ENCODE results near the gene CACNA1D.
"Not testable (repeated sequence)": the region's sequence is repeated elsewhere in the genome, so short reads cannot be mapped to it uniquely, and the experiment has no call there.

The CACNA1D gene

DNA sequence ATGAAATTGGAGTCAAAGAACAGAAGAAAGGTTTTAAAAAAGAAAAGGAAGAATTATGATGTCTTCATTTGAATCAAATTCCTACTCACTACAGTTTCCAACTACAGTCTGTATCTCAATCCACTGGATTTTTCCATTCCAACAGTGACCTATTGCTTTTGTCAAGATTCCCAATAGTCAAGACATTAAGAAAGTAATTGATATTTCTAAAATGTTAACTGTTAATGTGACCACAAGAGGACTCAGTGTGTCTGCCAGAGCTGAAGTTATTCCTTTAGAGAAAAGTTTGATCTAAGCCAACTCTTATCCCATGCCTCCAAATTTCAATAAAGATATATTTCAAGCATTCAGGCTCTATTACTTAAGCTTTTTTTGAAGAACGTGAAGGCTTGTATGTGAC is 163.2 kb downstream of the CACNA1D start:
- H3K27me3 ChIP-seq (ENCODE audit: control insufficient read depth, insufficient read depth, low read length): no peaks in the 10 kb centered on the region
- H3K9me3 ChIP-seq (ENCODE audit: control insufficient read depth, insufficient read depth, low read depth, low read length): 0 out of 2 replicates have a peak, but pooled peaks cover 4% of the 10 kb centered on the region
- H3K4me3 ChIP-seq (ENCODE audit: low read depth, low read length): no peak overlapping the region

DNA sequence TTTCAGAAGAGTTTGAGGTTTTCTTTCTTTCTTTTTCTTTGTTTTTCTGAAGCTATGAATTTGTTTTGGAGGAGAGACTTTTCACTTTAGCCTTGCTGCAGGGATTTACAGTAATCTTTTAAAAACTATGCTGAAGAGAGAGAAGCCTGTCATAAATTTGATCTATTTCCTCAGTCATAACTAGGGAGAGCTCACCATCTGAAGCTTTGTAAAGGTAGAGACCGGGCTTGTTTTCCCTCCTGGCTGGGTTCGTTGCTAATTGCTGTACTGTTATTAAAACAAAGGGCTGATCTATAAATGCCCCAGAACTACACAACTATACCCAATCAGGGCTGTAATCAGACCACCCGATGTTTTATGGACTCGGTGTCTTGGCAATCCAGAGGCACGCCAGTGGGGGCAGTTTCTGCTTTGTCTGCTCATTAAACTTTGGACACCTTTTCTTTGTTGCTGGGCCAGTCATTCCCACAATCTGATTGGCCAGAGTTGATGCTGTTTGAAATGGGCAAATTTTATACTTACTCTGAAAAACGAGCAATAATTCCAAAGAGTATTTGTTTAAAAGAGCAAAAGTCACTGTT is 164.3 kb downstream of the CACNA1D start:
- Histone ChIP-seq H3K27me3 (ENCODE audit: control insufficient read depth, insufficient read depth, low read length) (no peaks in the 10 kb centered on the region), H3K27ac (ENCODE audit: low read depth, low read length) (no peak overlapping the region), H3K4me3 (ENCODE audit: low read depth, low read length) (no peak overlapping the region), H3K4me1 (ENCODE audit: control insufficient read depth, insufficient read depth, low read length) (no peaks in the 10 kb centered on the region), H3K36me3 (ENCODE audit: control insufficient read depth, insufficient read depth, low read length) (no peaks in the 10 kb centered on the region), H3K9me3 (ENCODE audit: control insufficient read depth, insufficient read depth, low read depth, low read length) (no peaks in the 10 kb centered on the region), H3K9ac (ENCODE audit: low read length) (no peak overlapping the region)

More for the DNA sequence above, 163.2 kb downstream of the CACNA1D start:
- no peak overlapping the region for H3K27ac ChIP-seq (ENCODE audit: low read depth, low read length)
- no peaks in the 10 kb centered on the region for H3K4me1 ChIP-seq (ENCODE audit: control insufficient read depth, insufficient read depth, low read length)
- H3K9ac ChIP-seq (ENCODE audit: low read length): no peak overlapping the region
- no peaks in the 10 kb centered on the region for H3K36me3 ChIP-seq (ENCODE audit: control insufficient read depth, insufficient read depth, low read length)

DNA sequence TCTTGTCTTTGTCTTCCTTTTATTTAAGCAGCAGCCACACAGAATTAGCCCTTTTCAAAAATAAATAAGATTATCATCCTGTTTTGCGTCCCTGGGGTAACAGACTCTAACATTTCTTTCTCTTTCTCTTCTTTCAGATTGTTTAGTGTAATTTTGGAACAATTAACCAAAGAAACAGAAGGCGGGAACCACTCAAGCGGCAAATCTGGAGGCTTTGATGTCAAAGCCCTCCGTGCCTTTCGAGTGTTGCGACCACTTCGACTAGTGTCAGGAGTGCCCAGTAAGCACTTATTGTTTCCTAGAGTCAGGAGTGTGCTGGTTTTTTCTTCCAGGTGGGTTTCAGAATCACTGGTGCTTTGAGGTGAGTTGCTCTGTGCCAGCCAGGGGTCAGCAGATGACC is 165.6 kb downstream of the CACNA1D start:
- Histone ChIP-seq H3K27me3 (ENCODE audit: control insufficient read depth, insufficient read depth, low read length) (no peaks in the 10 kb centered on the region), H3K4me3 (ENCODE audit: low read depth, low read length) (no peak overlapping the region), H3K4me1 (ENCODE audit: control insufficient read depth, insufficient read depth, low read length) (no peaks in the 10 kb centered on the region), H3K36me3 (ENCODE audit: control insufficient read depth, insufficient read depth, low read length) (no peaks in the 10 kb centered on the region), H3K27ac (ENCODE audit: low read depth, low read length) (no peak overlapping the region), H3K9ac (ENCODE audit: low read length) (no peak overlapping the region), H3K9me3 (ENCODE audit: control insufficient read depth, insufficient read depth, low read depth, low read length) (no peaks in the 10 kb centered on the region)

DNA sequence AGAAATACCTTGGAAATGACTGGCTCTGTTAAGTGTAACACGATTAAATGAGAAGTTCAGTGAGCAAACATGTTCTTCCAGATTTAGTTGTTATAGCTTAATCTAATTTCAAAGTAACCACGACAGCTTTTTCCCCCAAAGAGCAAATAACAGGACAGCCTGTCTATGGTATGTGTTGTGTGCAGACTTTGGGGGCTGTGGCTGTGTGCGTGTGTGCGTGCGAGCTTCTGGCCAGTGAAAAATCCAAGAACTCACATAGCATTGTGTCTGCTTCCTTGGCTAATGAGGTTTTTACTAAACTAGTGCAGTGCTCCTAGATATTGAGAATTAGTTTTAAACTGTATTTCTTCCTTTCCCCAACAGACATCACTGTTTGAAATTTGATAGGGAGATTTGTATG is 167.1 kb downstream of the CACNA1D start:
- H3K27ac ChIP-seq (ENCODE audit: low read depth, low read length): no peak overlapping the region
- no peaks in the 10 kb centered on the region for H3K36me3 ChIP-seq (ENCODE audit: control insufficient read depth, insufficient read depth, low read length)
- H3K27me3 ChIP-seq (ENCODE audit: control insufficient read depth, insufficient read depth, low read length): no peaks in the 10 kb centered on the region
- H3K4me1 ChIP-seq (ENCODE audit: control insufficient read depth, insufficient read depth, low read length): no peaks in the 10 kb centered on the region
- H3K4me3 ChIP-seq (ENCODE audit: low read depth, low read length): no peak overlapping the region
- no peaks in the 10 kb centered on the region for H3K9me3 ChIP-seq (ENCODE audit: control insufficient read depth, insufficient read depth, low read depth, low read length)
- H3K9ac ChIP-seq (ENCODE audit: low read length): no peak overlapping the region

DNA sequence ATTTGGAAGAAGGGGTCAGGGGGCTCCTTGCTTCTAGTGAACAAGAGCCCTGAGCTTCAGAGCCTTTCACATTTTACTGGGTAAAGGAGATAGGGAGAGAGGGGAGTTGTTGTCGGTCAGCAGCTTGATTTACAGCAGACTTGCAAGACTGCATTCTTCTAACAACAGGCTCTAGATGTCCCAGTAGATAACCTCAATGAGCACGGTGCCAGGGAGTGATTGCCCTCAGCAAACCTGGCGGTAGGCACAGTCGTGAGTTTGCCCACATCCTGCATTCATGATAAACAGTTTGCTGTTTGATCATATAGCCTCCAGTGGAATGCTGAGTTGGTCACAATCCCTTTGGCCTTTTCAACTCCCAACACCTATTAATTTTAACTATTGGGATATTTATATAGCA is 170.4 kb downstream of the CACNA1D start:
- not testable (repeated sequence) for H3K4me3 ChIP-seq (ENCODE audit: low read depth, low read length); H3K9me3 ChIP-seq (ENCODE audit: control insufficient read depth, insufficient read depth, low read depth, low read length); H3K9ac ChIP-seq (ENCODE audit: low read length); H3K36me3 ChIP-seq (ENCODE audit: control insufficient read depth, insufficient read depth, low read length); H3K4me1 ChIP-seq (ENCODE audit: control insufficient read depth, insufficient read depth, low read length); H3K27ac ChIP-seq (ENCODE audit: low read depth, low read length); H3K27me3 ChIP-seq (ENCODE audit: control insufficient read depth, insufficient read depth, low read length)

DNA sequence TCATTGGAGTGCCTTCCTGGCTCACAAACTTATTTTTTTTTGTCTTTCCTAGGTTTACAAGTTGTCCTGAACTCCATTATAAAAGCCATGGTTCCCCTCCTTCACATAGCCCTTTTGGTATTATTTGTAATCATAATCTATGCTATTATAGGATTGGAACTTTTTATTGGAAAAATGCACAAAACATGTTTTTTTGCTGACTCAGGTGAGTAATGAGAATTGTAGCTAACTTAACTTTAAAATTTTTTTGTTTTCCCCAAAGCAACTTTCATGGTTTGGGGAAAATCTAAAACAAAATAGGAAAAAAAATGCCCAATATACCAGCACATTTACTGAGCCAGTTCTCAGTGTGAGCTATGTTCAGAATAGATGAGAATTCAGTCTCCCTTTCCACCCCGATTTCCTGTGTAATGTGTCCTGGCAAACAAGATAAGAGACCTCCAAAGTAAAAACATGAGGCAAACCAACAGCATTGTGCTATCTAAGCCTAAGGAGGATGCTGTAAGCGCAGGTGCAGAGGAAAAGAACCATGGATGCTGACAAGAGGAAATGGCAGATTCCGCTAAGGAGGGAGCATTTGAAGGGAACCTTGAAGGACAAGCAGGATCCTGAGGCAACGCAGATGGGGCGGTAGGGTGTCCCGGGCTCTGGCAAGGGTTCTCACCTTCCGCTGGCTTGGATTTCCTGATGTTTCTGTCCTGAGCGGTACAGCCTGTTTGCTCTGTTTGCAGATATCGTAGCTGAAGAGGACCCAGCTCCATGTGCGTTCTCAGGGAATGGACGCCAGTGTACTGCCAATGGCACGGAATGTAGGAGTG is 171.4 kb downstream of the CACNA1D start:
- Histone ChIP-seq H3K36me3 (ENCODE audit: control insufficient read depth, insufficient read depth, low read length) (no peaks in the 10 kb centered on the region), H3K9ac (ENCODE audit: low read length) (no peak overlapping the region), H3K27ac (ENCODE audit: low read depth, low read length) (no peak overlapping the region), H3K4me3 (ENCODE audit: low read depth, low read length) (no peak overlapping the region), H3K4me1 (ENCODE audit: control insufficient read depth, insufficient read depth, low read length) (no peaks in the 10 kb centered on the region), H3K9me3 (ENCODE audit: control insufficient read depth, insufficient read depth, low read depth, low read length) (no peaks in the 10 kb centered on the region), H3K27me3 (ENCODE audit: control insufficient read depth, insufficient read depth, low read length) (peaks cover 3% of the 10 kb centered on the region; the same call in 1 of the 2 replicates)

DNA sequence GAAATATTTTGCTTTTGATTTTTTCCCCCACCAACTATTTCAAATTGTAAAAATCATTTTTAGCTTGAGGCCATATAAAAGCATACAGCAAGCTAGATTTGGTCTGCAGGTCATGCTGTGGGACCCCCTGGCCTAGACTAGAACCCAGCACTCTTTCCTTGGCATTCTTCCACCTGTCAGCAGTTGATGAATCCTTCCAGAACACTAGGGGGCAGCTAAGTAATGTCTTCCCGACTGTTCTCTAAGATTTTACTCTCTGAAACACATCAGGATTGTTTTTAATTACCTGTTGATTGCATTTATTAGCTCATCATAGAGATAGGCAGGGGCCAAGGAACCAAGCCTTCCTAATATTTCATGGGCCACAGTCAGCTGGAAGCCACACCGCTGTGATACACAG is 174.5 kb downstream of the CACNA1D start:
- Histone ChIP-seq H3K9me3 (ENCODE audit: control insufficient read depth, insufficient read depth, low read depth, low read length) (no peaks in the 10 kb centered on the region), H3K27me3 (ENCODE audit: control insufficient read depth, insufficient read depth, low read length) (peaks cover 3% of the 10 kb centered on the region; the same call in 1 of the 2 replicates), H3K9ac (ENCODE audit: low read length) (no peak overlapping the region), H3K36me3 (ENCODE audit: control insufficient read depth, insufficient read depth, low read length) (no peaks in the 10 kb centered on the region), H3K4me3 (ENCODE audit: low read depth, low read length) (no peak overlapping the region), H3K4me1 (ENCODE audit: control insufficient read depth, insufficient read depth, low read length) (no peaks in the 10 kb centered on the region), H3K27ac (ENCODE audit: low read depth, low read length) (no peak overlapping the region)

DNA sequence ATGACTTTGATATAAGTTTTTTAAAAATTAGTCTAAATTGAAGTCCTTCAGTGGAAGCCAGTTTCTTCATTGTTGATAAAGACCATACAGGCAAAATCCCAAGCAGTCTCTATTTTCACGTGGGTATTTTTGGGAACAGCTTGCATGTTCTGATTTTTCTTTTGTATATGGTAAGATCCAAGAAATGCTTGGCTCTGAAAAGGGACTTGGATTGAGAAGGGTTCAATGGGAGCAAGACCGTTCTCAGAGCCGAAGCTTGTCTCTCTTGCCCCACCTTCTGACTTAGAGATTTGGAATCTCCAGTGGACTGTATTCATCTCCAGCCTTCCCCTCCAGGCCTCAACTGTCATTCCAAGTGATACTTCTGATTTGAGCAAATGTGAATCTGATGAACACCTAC is 176.3 kb downstream of the CACNA1D start:
- Histone ChIP-seq H3K4me1 (ENCODE audit: control insufficient read depth, insufficient read depth, low read length) (no peaks in the 10 kb centered on the region), H3K27ac (ENCODE audit: low read depth, low read length) (no peak overlapping the region), H3K9ac (ENCODE audit: low read length) (no peak overlapping the region), H3K27me3 (ENCODE audit: control insufficient read depth, insufficient read depth, low read length) (peaks cover 3% of the 10 kb centered on the region; the same call in 1 of the 2 replicates), H3K36me3 (ENCODE audit: control insufficient read depth, insufficient read depth, low read length) (no peaks in the 10 kb centered on the region), H3K9me3 (ENCODE audit: control insufficient read depth, insufficient read depth, low read depth, low read length) (no peaks in the 10 kb centered on the region), H3K4me3 (ENCODE audit: low read depth, low read length) (no peak overlapping the region)

DNA sequence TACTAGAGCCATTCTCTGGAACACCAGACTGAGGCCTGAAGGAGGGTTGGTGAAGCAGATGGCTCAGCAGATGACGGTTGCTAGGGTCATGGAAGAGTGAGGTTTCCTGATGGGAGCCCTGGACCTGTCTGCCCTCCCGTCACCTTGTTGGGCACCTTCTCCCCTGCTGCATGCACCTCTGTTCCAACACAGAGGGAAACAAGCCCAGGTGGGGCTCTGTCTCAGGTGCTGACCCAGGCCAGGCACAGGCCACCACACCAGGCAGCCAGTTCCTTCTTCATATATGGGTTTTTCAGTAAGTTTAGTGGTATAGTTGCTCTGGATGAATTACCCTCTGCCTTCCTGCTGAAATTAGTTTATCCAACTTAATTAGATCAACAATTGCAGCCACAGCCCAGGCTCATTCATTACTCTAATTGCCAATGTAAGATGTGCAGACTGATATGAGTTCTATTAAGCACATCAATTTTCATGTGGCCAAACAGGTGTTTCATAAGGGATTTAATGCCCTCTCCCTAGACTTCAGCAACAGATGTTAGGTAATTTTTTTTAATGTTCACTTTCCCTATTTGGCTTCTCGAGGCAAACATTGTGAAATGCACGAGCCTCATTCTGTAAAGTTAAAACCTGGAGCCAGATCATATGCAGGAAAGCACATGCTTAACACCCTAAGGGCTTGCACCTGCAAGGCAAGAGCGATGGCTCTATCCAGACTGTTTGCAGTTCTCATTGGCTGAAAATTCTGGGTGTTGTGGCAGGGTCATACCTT is 177.0 kb downstream of the CACNA1D start:
- Histone ChIP-seq H3K36me3 (ENCODE audit: control insufficient read depth, insufficient read depth, low read length) (no peaks in the 10 kb centered on the region), H3K4me1 (ENCODE audit: control insufficient read depth, insufficient read depth, low read length) (no peaks in the 10 kb centered on the region), H3K27ac (ENCODE audit: low read depth, low read length) (no peak overlapping the region), H3K9ac (ENCODE audit: low read length) (no peak overlapping the region), H3K4me3 (ENCODE audit: low read depth, low read length) (no peak overlapping the region), H3K27me3 (ENCODE audit: control insufficient read depth, insufficient read depth, low read length) (peaks cover 3% of the 10 kb centered on the region; the same call in 1 of the 2 replicates), H3K9me3 (ENCODE audit: control insufficient read depth, insufficient read depth, low read depth, low read length) (no peaks in the 10 kb centered on the region)

DNA sequence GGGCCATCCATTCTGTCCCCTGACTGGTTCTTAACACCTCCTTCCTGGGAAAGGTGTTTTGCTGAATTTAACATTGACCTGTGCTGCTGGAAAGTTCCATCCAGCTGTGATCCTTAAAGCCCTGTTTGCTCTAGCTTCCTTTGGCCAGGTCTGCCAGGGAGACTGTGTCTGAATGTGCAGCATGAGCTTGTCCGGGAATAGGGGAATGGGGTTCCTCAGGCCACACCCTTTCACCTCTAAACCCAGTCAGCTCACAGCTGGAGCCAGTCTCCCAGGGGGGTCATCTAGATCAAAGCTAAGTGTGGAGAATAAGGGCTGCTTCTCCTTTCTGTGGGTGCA is 177.5 kb downstream of the CACNA1D start:
- no peaks in the 10 kb centered on the region for H3K9me3 ChIP-seq (ENCODE audit: control insufficient read depth, insufficient read depth, low read depth, low read length)
- peaks cover 3% of the 10 kb centered on the region; the same call in 1 of the 2 replicates for H3K27me3 ChIP-seq (ENCODE audit: control insufficient read depth, insufficient read depth, low read length)
- no peaks in the 10 kb centered on the region for H3K36me3 ChIP-seq (ENCODE audit: control insufficient read depth, insufficient read depth, low read length)
- H3K9ac ChIP-seq (ENCODE audit: low read length): no peak overlapping the region
- H3K4me3 ChIP-seq (ENCODE audit: low read depth, low read length): no peak overlapping the region
- H3K4me1 ChIP-seq (ENCODE audit: control insufficient read depth, insufficient read depth, low read length): no peaks in the 10 kb centered on the region
- H3K27ac ChIP-seq (ENCODE audit: low read depth, low read length): no peak overlapping the region

DNA sequence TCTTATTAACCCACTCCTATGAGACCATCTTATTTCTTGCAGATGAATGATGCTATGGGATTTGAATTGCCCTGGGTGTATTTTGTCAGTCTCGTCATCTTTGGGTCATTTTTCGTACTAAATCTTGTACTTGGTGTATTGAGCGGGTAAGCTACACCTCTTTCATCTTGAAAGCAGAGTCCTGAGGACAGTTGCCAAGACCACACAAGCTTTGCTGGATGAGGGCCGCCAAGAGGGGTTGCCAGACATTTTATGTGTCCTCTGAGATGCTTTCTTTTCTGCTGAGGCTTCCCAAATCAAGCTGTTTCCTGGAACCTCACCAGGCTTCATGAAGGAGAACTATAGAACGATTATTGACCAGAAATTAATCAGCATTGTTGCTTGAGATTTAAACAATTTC is 178.6 kb downstream of the CACNA1D start:
- no peaks in the 10 kb centered on the region for H3K9me3 ChIP-seq (ENCODE audit: control insufficient read depth, insufficient read depth, low read depth, low read length)
- H3K4me1 ChIP-seq (ENCODE audit: control insufficient read depth, insufficient read depth, low read length): no peaks in the 10 kb centered on the region
- H3K36me3 ChIP-seq (ENCODE audit: control insufficient read depth, insufficient read depth, low read length): no peaks in the 10 kb centered on the region
- H3K9ac ChIP-seq (ENCODE audit: low read length): no peak overlapping the region
- no peaks in the 10 kb centered on the region for H3K27me3 ChIP-seq (ENCODE audit: control insufficient read depth, insufficient read depth, low read length)
- no peak overlapping the region for H3K4me3 ChIP-seq (ENCODE audit: low read depth, low read length)
- H3K27ac ChIP-seq (ENCODE audit: low read depth, low read length): no peak overlapping the region
